ENCODE data around the gene ALK.

GRCh38 chr2:29644949-29645348 is 276.4 kb downstream of the ALK start:
- TF ChIP-seq CTCF (conservative IDR thresholded peaks at IDR 0.05; ENCODE audit: low read depth, low read length) = peak; percentile 51; the same call in 1 of the 2 replicates
- no peak for TF ChIP-seq EZH2 (IDR thresholded peaks at IDR 0.05; ENCODE audit: low read length, unreplicated experiment)
- no peak for TF ChIP-seq EZH2phosphoT487 (IDR thresholded peaks at IDR 0.05; ENCODE audit: borderline replicate concordance, low read length)
